OCI-LY1 (cell line): ENCODE data around the gene CPN1.
A peak's percentile ranks its signal among the peaks of the same experiment; 100 is the strongest.

ENCODE experiments used
- H2AFZ ChIP-seq: fragments of 200-600 bp; sonication (generic), shearing (Covaris generic); 2 replicates; pipeline ENCODE4 v1.6.0; 2014; ENCODE audit warnings: antibody characterized with exemption, mild to moderate bottlenecking, low read length
- H3F3A ChIP-seq: fragments of 200-600 bp; sonication (generic), shearing (Covaris generic); 2 replicates; pipeline ENCODE4 v1.6.0; 2014; ENCODE audit warnings: mild to moderate bottlenecking, antibody characterized with exemption, low read length, moderate library complexity; ENCODE audit not compliant: insufficient read depth
- H3K27ac ChIP-seq: fragments of 200-600 bp; sonication (generic); 2 replicates; pipeline ENCODE4 v1.5.1; 2014; ENCODE audit warnings: low read length, mixed run types, mild to moderate bottlenecking, low read depth; ENCODE audit not compliant: poor library complexity, severe bottlenecking
- H3K27me3 ChIP-seq: fragments of 200-600 bp; sonication (generic); 2 replicates; pipeline ENCODE4 v1.6.0; 2014; ENCODE audit warnings: antibody characterized with exemption, mild to moderate bottlenecking, low read length, moderate library complexity; ENCODE audit not compliant: insufficient read depth
- H3K36me3 ChIP-seq: fragments of 200-600 bp; sonication (generic); 2 replicates; pipeline ENCODE4 v1.6.1; 2014; ENCODE audit warnings: mild to moderate bottlenecking, antibody characterized with exemption, low read length, moderate library complexity, mixed read lengths; ENCODE audit not compliant: insufficient read depth
- H3K4me1 ChIP-seq: fragments of 200-600 bp; sonication (generic); 2 replicates; pipeline ENCODE4 v1.5.1; 2014; ENCODE audit warnings: mild to moderate bottlenecking, low read length, moderate library complexity; ENCODE audit not compliant: insufficient read depth, severe bottlenecking
- H3K4me2 ChIP-seq: fragments of 200-600 bp; sonication (generic), shearing (Covaris generic); 2 replicates; pipeline ENCODE4 v1.6.1; 2014; ENCODE audit warnings: low read length
- H3K4me3 ChIP-seq: fragments of 200-600 bp; sonication (generic); 2 replicates; pipeline ENCODE4 v1.5.1; 2014; ENCODE audit warnings: low read length, low read depth, mild to moderate bottlenecking, mixed read lengths; ENCODE audit not compliant: poor library complexity, severe bottlenecking
- H3K79me2 ChIP-seq: fragments of 200-600 bp; shearing (Covaris generic); 2 replicates; pipeline ENCODE4 v1.6.1; 2016; ENCODE audit warnings: mixed run types, low read length, mixed read lengths; ENCODE audit not compliant: insufficient read depth
- H3K9ac ChIP-seq: fragments of 200-600 bp; sonication (generic), shearing (Covaris generic); 2 replicates; pipeline ENCODE4 v1.6.1; 2014; ENCODE audit warnings: mild to moderate bottlenecking, low read length, mixed read lengths
- H3K9me2 ChIP-seq: fragments of 200-600 bp; sonication (generic), shearing (Covaris generic); 2 replicates; pipeline ENCODE4 v1.6.1; 2014; ENCODE audit warnings: low read depth, mild to moderate bottlenecking, low read length, mixed read lengths
- H3K9me3 ChIP-seq: fragments of 200-600 bp; shearing (Covaris generic); 2 replicates; pipeline ENCODE4 v1.6.1; 2014; ENCODE audit warnings: low read length, mixed read lengths
- H4K20me1 ChIP-seq: fragments of 200-600 bp; sonication (generic), shearing (Covaris generic); 2 replicates; pipeline ENCODE4 v1.6.0; 2016; ENCODE audit warnings: mild to moderate bottlenecking, low read length; ENCODE audit not compliant: insufficient read depth
- CTCF ChIP-seq: fragments of 200-600 bp; sonication (generic), shearing (Covaris generic); IDR thresholded peaks from 2 replicates; pipeline ENCODE4 v1.5.1; 2017; ENCODE audit warnings: mild to moderate bottlenecking, antibody characterized with exemption, low read length, moderate library complexity, mixed read lengths
- EZH2 ChIP-seq: fragments of 200-600 bp; sonication (generic), shearing (Covaris generic); IDR thresholded peaks from 2 replicates; pipeline ENCODE4 v1.8.0; 2017; ENCODE audit warnings: borderline replicate concordance, mixed run types, mild to moderate bottlenecking, antibody characterized with exemption, low read length, moderate library complexity, mixed read lengths

The CPN1 gene

GRCh38 chr10:100020886-100021253 is 60.8 kb downstream of the CPN1 start:
- Histone ChIP-seq H3K79me2 (no peaks in the 10 kb centered on the region), H3K27ac (peak overlapping the region; percentile 93), H3K27me3 (no peaks in the 10 kb centered on the region), H3K36me3 (no peaks in the 10 kb centered on the region), H3K9me2 (no peaks in the 10 kb centered on the region), H3K4me1 (peaks cover 42% of the 10 kb centered on the region), H3K4me3 (peak overlapping the region; percentile 39), H2AFZ (no peak overlapping the region), H3K4me2 (peak overlapping the region; percentile 58), H3K9me3 (no peaks in the 10 kb centered on the region), H4K20me1 (no peaks in the 10 kb centered on the region), H3F3A (0 out of 2 replicates have a peak, but pooled peaks cover 5% of the 10 kb centered on the region), H3K9ac (peak overlapping the region; percentile 29; the same call in 1 of the 2 replicates)
- no peak for TF ChIP-seq EZH2
- peak; percentile 4; the same call in 1 of the 2 replicates for TF ChIP-seq CTCF

DNA sequence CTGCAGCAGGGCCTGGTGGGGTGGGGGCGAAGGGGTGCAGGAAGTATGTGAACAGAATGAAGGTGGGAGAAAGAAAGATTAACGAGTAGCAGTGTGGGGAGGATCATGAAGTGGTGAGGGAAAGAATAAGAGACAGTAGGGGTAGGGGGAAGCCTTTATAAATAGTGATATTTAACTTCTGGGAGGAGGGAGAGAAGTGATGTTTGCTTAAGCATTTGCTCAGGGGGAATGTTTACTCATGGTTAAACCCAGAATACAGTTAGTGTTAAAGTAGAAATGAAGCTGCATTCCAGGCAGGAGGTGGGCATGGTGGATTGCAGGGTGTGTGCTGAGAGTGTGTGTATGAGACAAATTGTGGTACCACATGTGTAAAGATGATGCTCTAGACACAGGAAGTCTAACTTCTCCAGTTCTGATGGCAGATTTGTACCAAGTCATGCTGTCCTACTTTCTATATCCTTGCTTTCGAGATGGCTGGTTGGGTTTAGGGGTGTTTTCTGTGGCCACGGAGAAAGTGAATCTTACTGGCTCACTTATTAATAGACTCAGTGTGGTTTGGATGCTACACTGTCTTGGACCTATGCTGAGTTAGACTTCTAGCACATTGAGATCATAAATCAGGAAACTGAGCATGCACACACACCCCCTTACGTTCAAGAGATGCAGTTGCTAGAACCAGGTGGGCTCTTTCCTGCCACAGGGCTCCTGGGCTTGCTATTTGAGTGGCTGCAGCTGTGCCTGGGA is 61.4 kb downstream of the CPN1 start:
- no peak overlapping the region for H2AFZ ChIP-seq
- H3K4me3 ChIP-seq, result peak overlapping the region; percentile 39
- peak overlapping the region; percentile 58 for H3K4me2 ChIP-seq

GRCh38 chr10:100019787-100020141 is 61.9 kb downstream of the CPN1 start:
- no peaks in the 10 kb centered on the region for H3K9me2 ChIP-seq
- H3K4me2 ChIP-seq, result peak overlapping the region; percentile 58; the same call in 1 of the 2 replicates
- no peaks in the 10 kb centered on the region for H4K20me1 ChIP-seq
- H3K27me3 ChIP-seq, result no peaks in the 10 kb centered on the region
- H3K79me2 ChIP-seq, result no peaks in the 10 kb centered on the region
- H3K27ac ChIP-seq, result peak overlapping the region; percentile 93
- H3K4me1 ChIP-seq, result peaks cover 40% of the 10 kb centered on the region
- TF ChIP-seq EZH2 (no peak), CTCF (no peak)
- peak overlapping the region; percentile 27; the same call in 1 of the 2 replicates for H3K9ac ChIP-seq
- H2AFZ ChIP-seq, result no peak overlapping the region
- H3K36me3 ChIP-seq, result no peaks in the 10 kb centered on the region
- no peak overlapping the region for H3K4me3 ChIP-seq
- H3F3A ChIP-seq, result 0 out of 2 replicates have a peak, but pooled peaks cover 5% of the 10 kb centered on the region
- H3K9me3 ChIP-seq, result no peaks in the 10 kb centered on the region

More for the DNA sequence above, 61.4 kb downstream of the CPN1 start:
- Histone ChIP-seq H3K9ac (peak overlapping the region; percentile 29; the same call in 1 of the 2 replicates), H3K27ac (peak overlapping the region; percentile 93), H3K79me2 (no peaks in the 10 kb centered on the region), H3K9me2 (no peaks in the 10 kb centered on the region), H4K20me1 (no peaks in the 10 kb centered on the region), H3F3A (0 out of 2 replicates have a peak, but pooled peaks cover 5% of the 10 kb centered on the region), H3K4me1 (peaks cover 40% of the 10 kb centered on the region), H3K36me3 (no peaks in the 10 kb centered on the region), H3K27me3 (no peaks in the 10 kb centered on the region), H3K9me3 (no peaks in the 10 kb centered on the region)
- TF ChIP-seq EZH2, result no peak
- TF ChIP-seq CTCF, result peak; percentile 25; the same call in 1 of the 2 replicates
